Breast epithelium (tissue), 3 donors: ENCODE results near the gene SNRK.

Source experiments
- CTCF ChIP-seq, 3 donors: fragments of 450-650 bp; IDR thresholded peaks; one replicate each; pipeline ENCODE4 v1.5.1; 2016 to 2017; ENCODE audit warnings: antibody characterized with exemption in 3 of 3, mild to moderate bottlenecking in 3 of 3, moderate library complexity in 3 of 3
- POLR2AphosphoS5 ChIP-seq, 3 donors: sonication (generic); formaldehyde crosslinking; IDR thresholded peaks; one replicate each; pipeline ENCODE4 v1.6.1; 2017; ENCODE audit warnings: antibody characterized with exemption in 3 of 3

- TF ChIP-seq CTCF (IDR thresholded peaks at IDR 0.05) (no peak), POLR2AphosphoS5 (IDR thresholded peaks at IDR 0.05) (no peak)
Measured at GRCh38 chr3:43287500-43287873, 1.1 kb downstream of the SNRK start.
